Heart right ventricle (tissue), 16 donors: ENCODE data around the gene ZXDC. TPM values are rescaled to one million over a fixed set of nuclear protein-coding genes. Genes with fewer than 3 reads are reported as not detected.

Source experiments
- ATAC-seq, 8 donors: fragments of 200-7000 bp; cut with Tn5 transposase; one replicate each; pipeline ENCODE4 v1.9.1; 2020; ENCODE audit warnings: mild to moderate bottlenecking in 8 of 8, moderate library complexity in 8 of 8, moderate number of reproducible peaks in 1 of 8
- DNase-seq, 2 donors: peaks; one replicate each; pipeline ENCODE4 v3.0.0-alpha.2; 2020
- H3K27ac ChIP-seq, 10 donors: fragments of 200-600 bp; sonication (generic) in 2 of 10; one replicate each; pipeline versions ENCODE4 v1.5.0 to v1.8.0; 2020 to 2022; ENCODE audit warnings: mild to moderate bottlenecking in 3 of 10
- H3K27me3 ChIP-seq, 7 donors: fragments of 200-600 bp; one replicate each; pipeline ENCODE4 v1.8.0; 2021 to 2022; ENCODE audit warnings: mild to moderate bottlenecking in 2 of 7
- H3K36me3 ChIP-seq, 9 donors: fragments of 200-600 bp; sonication (generic) in 1 of 9; one replicate each; pipeline versions ENCODE4 v1.5.0 to v1.8.0; 2020 to 2022; ENCODE audit warnings: mild to moderate bottlenecking in 2 of 9
- H3K4me1 ChIP-seq, 9 donors: fragments of 200-600 bp; sonication (generic) in 1 of 9; one replicate each; pipeline versions ENCODE4 v1.5.0 to v1.8.0; 2020 to 2022; ENCODE audit warnings: mild to moderate bottlenecking in 4 of 9
- H3K4me3 ChIP-seq, 10 donors: fragments of 200-600 bp; sonication (generic) in 2 of 10; one replicate each; pipeline versions ENCODE4 v1.5.0 to v1.8.0; 2020 to 2022; ENCODE audit warnings: mild to moderate bottlenecking in 7 of 10, moderate library complexity in 2 of 10
- H3K9me3 ChIP-seq, 11 donors: fragments of 200-600 bp in 10 of 11; sonication (generic) in 2 of 11; one replicate each; pipeline versions ENCODE4 v1.5.0 to v1.8.0; 2013 to 2022; ENCODE audit warnings: mild to moderate bottlenecking in 2 of 11, control low read depth in 1 of 11, moderate library complexity in 1 of 11
- CTCF ChIP-seq, 9 donors: fragments of 200-600 bp; sonication (generic) in 2 of 9; IDR thresholded peaks; one replicate each; pipeline versions ENCODE4 v1.5.0 to v1.8.0; 2021 to 2022; ENCODE audit warnings: antibody characterized with exemption in 9 of 9, mild to moderate bottlenecking in 5 of 9, moderate library complexity in 1 of 9
- WGBS, 2 donors: extraction: QIAGEN DNeasy Blood & Tissue Kit; methylation state at CpG; one replicate each; pipeline ENCODE4 v1.1.7; 2013; ENCODE audit warnings: inconsistent platforms in 1 of 2; 5-methylcytosine and 5-hydroxymethylcytosine counted together
- intact Hi-C, 10 donors: fragments of 100-400 bp; cut with DNase I; formaldehyde crosslinking; loops; one replicate each; pipeline versions ENCODE4 v1.11.1 to v1.14.2; 2022
- polyA plus RNA-seq, 2 donors: library from polyadenylated mRNA; stranded (reverse); fragments of 200-250 nt; gene quantifications; one replicate each; pipeline ENCODE4 v1.2.3, GENCODE V29; 2013
- total RNA-seq, 10 donors: library from RNA; stranded (reverse); fragmentation: NEBNext Ultra II Directional in 3 of 10; extraction: Animal tissue kit (Norgen Biotek cat#: 25700) in 3 of 10; gene quantifications; one replicate each; pipeline versions ENCODE4 v1.2.1 to v1.2.4, GENCODE V29; 2021 to 2023
- donor health status: Arrhythmogenic right ventricular cardiomyopathy.
- donor health status: ischemic (EF 13 %, LVEDD 7.1; RV severe dilation, severe dysfunction).
- donor health status: healthy with polysubstance abuse.
- donor health status: DM: no; HTN: yes; CAD: no.
- donor health status: DM: no; HTN: no; CAD: no.
- donor health status: ischemic (EF 25% LVEDD 6.9; RV normal size, moderate dysfunction).
- donor health status: ischemic (EF 25% LVEDD 5.7; RV mildly dilated, moderate dysfunction).
- donor health status: healthy.
- donor health status: DM: yes; HTN: yes; CAD: no.
- donor health status: Ischemic cardiomyopathy.
- donor health status: ischemic (EF 35%, LVEDD 5.7; RV mildly dilated, moderate dysfunction).
- donor health status: nonischemic (EF 11% LVEDD 7.7; RV severe dilation, severe dysfunction).
- donor health status: DM: yes; HTN: yes; CAD: no.
- donor health status: PGD.
- donor health status: ischemic (EF 29% LVEDD 5.4; RV normal size, mild dysfunction).
- donor health status: nonischemic (EF 23%, LVEDD 6.1; RV moderate dilation, normal function).

The ZXDC gene
- total and polyA plus RNA-seq, 12 donors, result 6.6 to 25.4 (median 19.4) TPM

GRCh38 chr3:126445506-126445905, 30.2 kb downstream of the ZXDC start:
- H3K4me3 ChIP-seq, result no peak overlapping the region
- no peak for DNase-seq
- H3K27ac ChIP-seq, result no peak overlapping the region
- no peaks in the 10 kb centered on the region for H3K27me3 ChIP-seq
- peaks cover 0 to 24% (median 5%) of the 10 kb centered on the region in 9 donors for H3K4me1 ChIP-seq
- WGBS, 2 donors, result 59 to 61% methylated on average over 5 of the region's 5 CpGs
- TF ChIP-seq CTCF (IDR thresholded peaks at IDR 0.05), result no peak
- intact Hi-C loops, result no loop called here
- ATAC-seq, result peak in 4 of 8 donors; percentile 23 to 46 (median 34)
- peaks cover 0 to 65% (median 0%) of the 10 kb centered on the region in 9 donors for H3K36me3 ChIP-seq
- no peaks in the 10 kb centered on the region for H3K9me3 ChIP-seq

- Histone ChIP-seq H3K9me3 (no peaks in the 10 kb centered on the region), H3K4me3 (no peak overlapping the region), H3K4me1 (peaks cover 0 to 24% (median 5%) of the 10 kb centered on the region in 9 donors), H3K36me3 (peaks cover 0 to 59% (median 14%) of the 10 kb centered on the region in 9 donors), H3K27ac (no peak overlapping the region), H3K27me3 (no peaks in the 10 kb centered on the region)
- no peak for TF ChIP-seq CTCF (IDR thresholded peaks at IDR 0.05)
- intact Hi-C loops, result no loop called here
- WGBS, 2 donors, result 88 to 90% methylated on average over 3 of the region's 3 CpGs
- DNase-seq, result no peak
- no peak for ATAC-seq
Observed at GRCh38 chr3:126442856-126443242, 32.8 kb downstream of the ZXDC start.

- WGBS, 2 donors, result 71 to 73% methylated on average over 13 of the region's 13 CpGs
- Histone ChIP-seq H3K9me3 (no peaks in the 10 kb centered on the region), H3K27ac (no peak overlapping the region), H3K4me1 (peaks cover 0 to 24% (median 5%) of the 10 kb centered on the region in 9 donors), H3K36me3 (peaks cover 0 to 63% (median 15%) of the 10 kb centered on the region in 9 donors), H3K4me3 (no peak overlapping the region), H3K27me3 (no peaks in the 10 kb centered on the region)
- peak in 1 of 9 donors; percentile 12 for TF ChIP-seq CTCF (IDR thresholded peaks at IDR 0.05)
- DNase-seq (peak; percentile 40 to 55), ATAC-seq (peak in 5 of 8 donors; percentile 50 to 67 (median 63))
- intact Hi-C loops, result no loop called here
Observed at GRCh38 chr3:126442094-126442855, 33.4 kb downstream of the ZXDC start.

GRCh38 chr3:126441256-126441880, 34.3 kb downstream of the ZXDC start:
- WGBS, 2 donors, result 92 to 95% methylated on average over 20 of the region's 20 CpGs
- ATAC-seq, result no peak
- H3K36me3 ChIP-seq, result peaks cover 0 to 72% (median 19%) of the 10 kb centered on the region in 9 donors

More at GRCh38 chr3:126441256-126441880, 34.3 kb downstream of the ZXDC start:
- Histone ChIP-seq H3K9me3 (no peaks in the 10 kb centered on the region), H3K27me3 (no peaks in the 10 kb centered on the region), H3K4me3 (no peak overlapping the region), H3K27ac (no peak overlapping the region), H3K4me1 (peaks cover 0 to 24% (median 5%) of the 10 kb centered on the region in 9 donors)
- no peak for TF ChIP-seq CTCF (IDR thresholded peaks at IDR 0.05)
- intact Hi-C loops, result no loop called here
- DNase-seq, result no peak
